Femur (tissue), 1 donor: ENCODE measurements around the gene BAG1.

Source experiments
- DNase-seq: peaks from one replicate; pipeline ENCODE4 v3.0.0-alpha.2; 2017

The BAG1 gene

DNA sequence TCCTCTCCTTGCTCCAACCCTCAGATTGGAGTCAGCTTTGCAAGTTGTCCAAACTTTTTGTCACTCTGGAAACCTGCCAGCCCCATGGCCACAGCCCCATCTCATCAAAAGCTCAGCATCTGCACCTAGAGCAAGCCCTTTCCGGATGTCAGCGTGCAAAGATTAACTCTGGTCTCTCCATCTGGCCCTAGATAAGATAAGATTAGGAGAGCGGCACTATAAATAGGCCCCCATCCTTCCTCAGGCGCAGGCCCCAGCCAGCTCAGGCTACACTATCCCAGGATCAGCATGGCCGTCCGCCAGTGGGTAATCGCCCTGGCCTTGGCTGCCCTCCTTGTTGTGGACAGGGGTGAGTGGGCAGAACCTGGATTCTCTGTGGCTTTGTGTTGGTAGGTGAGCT is 24.6 kb downstream of the BAG1 start, which contains the start of gene SPINK4:
Gene SPINK4, plus strand, starts transcription at position 247 of the 400 bp plus-strand sequence. Its CDS starts 42 bp downstream, at position 289.
- DNase-seq: no peak

DNA sequence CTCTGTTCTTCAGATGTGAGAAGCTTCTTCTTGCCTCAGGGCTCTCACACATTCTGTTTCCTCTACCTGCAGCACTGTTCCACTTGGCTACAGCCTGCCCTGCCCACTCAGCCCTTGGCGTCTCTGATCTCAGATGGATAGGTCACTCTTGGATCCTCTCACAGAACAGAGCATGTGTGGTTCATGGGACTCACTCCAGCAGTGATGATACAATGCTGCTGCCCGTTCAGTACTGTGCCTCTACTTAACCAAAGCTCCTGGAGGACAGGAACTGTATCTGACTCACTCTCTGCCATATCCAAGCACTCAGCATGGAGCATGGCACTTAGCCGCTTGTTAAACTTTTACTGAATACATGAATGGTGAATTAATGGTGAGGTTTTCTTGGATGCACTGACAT is 27.9 kb downstream of the BAG1 start:
- DNase-seq: no peak

GRCh38 chr9:33234511-33235467 is 29.7 kb downstream of the BAG1 start:
- no peak for DNase-seq

- no peak for DNase-seq
Observed at GRCh38 chr9:33233626-33234342, 30.7 kb downstream of the BAG1 start.

DNA sequence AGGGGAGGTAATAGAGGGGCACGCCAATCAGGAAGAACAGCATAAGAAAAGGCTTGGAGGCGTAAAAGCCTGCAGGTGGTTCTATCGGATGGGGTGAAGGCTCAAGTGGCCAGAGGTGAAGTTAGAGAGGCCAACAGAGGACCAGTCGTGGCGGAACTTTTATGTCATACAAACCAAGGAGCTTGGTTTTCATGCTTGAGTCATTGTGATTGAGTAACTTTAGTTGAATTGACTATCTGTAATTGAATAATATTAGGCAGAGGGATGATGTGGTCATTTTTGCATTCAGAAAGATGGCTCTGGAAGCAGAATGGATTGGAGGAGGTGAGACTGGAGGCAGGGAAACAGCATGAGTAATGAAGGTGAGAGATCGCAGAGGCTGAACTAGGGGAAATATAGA is 31.7 kb downstream of the BAG1 start:
- no peak for DNase-seq

- DNase-seq: no peak
Observed at GRCh38 chr9:33231623-33231942, 32.9 kb downstream of the BAG1 start.

- no peak for DNase-seq
Observed at GRCh38 chr9:33230756-33231622, 33.5 kb downstream of the BAG1 start.

DNA sequence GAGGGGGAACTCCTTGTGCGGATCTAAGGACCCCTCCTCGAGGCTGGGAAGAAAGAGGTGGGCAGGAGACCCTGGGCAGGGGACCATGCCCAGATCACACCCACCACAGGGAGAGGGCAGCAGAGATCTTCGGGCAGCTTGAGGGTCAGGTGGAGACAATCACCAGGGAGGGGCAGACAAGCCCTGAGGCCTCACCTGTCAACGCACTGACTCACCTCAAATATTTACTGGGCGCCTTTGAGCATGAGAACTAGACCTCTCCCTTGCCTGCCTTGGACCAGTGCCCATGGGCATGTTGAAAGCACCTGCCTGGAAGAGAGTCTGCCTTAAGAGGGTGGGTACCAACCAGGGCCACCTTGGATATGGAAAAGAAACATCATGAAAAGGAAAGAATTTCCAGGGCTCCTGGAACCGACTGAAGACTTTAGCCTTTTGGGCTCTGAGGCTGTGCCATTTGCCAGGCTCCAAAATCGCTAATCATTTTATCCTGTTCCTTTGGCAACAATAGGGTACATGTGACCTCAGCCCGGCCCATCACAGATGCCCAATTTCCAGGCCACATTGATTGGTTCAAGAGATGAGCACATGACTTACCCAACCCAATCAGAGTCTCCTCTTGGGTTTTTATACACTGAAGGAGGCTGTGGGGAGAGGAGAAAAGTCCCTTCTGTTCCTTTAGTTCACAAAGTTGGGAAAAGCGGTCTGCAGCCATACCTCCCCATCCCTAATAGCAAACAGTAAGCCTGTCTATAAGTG is 35.0 kb downstream of the BAG1 start:
- no peak for DNase-seq

GRCh38 chr9:33228606-33229005 is 35.9 kb downstream of the BAG1 start:
- DNase-seq: no peak

- no peak for DNase-seq
Observed at GRCh38 chr9:33227741-33228140, 36.8 kb downstream of the BAG1 start.

- DNase-seq: no peak
Observed at GRCh38 chr9:33227008-33227398, 37.5 kb downstream of the BAG1 start.

- peak; percentile 81 for DNase-seq
Observed at GRCh38 chr9:33225319-33226147, 39.0 kb downstream of the BAG1 start.

- DNase-seq: no peak
Observed at GRCh38 chr9:33223696-33224095, 40.8 kb downstream of the BAG1 start.

GRCh38 chr9:33222031-33222430 is 42.5 kb downstream of the BAG1 start:
- no peak for DNase-seq

DNA sequence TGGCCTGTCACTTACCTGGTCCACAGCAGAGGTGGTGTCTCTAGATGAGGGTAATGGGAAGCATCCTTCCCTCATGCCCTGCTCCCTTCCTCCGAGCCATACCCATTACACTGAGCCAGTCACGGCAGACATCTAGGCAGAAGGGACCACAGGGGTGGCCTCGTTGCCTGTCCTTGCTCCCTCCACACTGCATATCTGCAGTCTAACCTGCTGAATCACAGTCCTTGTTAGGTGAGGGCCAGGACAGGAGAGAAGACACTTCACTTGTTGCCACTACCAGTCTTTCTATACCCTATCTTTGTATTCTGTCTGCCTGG is 43.0 kb downstream of the BAG1 start:
- DNase-seq: no peak

DNA sequence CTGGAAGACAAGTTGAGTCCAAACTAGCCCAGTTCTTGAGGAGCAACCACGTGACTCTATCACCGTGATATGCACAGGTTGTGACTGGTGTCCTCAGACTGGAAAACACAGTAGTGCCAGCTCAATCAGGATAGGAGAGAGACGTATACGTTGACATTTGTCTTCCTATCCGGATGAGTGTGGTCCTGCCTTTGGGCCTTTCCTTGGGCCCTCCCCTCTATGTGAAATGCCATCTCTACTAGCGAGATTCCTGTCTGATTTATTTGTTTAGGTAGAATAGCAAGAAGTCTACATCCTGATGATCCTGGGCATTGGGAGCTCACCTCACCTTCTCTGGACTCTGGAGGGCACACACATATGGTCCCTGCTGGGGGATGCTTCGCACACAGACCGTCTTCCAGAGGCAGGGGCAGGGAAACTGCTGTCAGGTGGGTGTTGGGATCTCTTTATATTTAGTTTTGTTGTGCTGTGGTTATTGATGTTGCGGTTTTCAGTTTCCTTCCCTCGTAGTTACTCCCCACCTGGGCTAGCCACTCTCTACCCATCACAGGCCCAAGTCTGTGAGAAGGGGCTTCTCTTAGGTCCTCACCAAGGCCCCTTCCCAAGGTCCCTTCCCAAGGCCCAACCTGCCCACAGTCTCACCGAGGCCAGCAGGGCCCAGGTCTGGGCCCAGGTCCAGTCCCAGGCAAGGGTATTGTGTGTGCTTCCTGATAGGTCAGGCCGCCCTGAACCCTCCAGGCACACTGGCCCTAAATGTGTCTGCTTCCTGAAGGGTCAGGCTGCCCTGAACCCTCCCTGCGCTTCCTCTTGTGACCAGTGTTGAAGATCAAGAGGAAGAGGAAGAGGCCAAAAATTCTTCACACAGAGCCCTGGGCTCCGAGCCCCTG is 43.6 kb downstream of the BAG1 start:
- DNase-seq: no peak

DNA sequence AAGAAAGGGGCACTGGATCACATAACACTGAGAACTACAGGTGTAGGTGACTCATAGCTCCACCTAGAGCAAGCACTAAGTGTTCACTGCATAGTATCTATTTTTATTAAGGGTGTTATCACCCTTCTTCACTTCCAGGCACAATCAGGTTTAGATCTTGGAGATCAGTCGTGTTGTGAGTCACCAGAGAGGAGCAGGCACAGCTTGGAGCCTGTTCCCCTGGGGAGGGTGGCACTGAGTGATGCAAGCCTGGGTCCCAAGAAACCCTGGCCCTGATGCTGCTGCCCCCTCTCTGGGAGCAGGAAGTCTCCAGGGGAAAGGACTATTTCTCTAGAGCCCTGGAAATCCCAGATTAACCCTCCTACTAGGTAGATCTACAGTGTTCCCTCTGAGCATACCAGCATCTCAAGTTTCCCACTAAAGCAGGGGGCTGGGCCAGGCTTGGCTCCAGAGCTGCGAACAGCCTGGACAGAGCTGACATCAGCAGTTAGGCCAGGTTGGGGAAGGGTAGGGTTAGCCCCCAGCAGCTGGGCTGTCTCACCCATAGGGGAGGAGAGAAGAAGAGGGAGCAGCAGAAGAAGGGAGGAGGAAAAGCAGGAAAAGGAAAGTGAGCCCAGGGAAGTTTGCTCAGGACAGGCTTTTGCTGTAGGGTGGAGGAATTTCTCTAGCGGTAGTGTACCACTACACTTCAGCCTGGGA is 52.7 kb downstream of the BAG1 start:
- no peak for DNase-seq

GRCh38 chr9:33210006-33210715 is 54.3 kb downstream of the BAG1 start:
- DNase-seq: no peak

- DNase-seq: no peak
Observed at GRCh38 chr9:33209394-33209793, 55.1 kb downstream of the BAG1 start.
